Measurements from ENCODE around the gene OR1L8. TPM values are rescaled to one million over a fixed set of nuclear protein-coding genes. Genes with fewer than 3 reads are reported as not detected.
"Not testable (repeated sequence)": the region's sequence is repeated elsewhere in the genome, so short reads cannot be mapped to it uniquely, and the experiment has no call there.

Gene OR1L8
- polyA plus RNA-seq (ENCODE audit: insufficient read length in 3 of 3), result under 1 TPM; 0.11 to 0.18 (median 0.14) TPM

GRCh38 chr9:122583284-122583683 is at the start of gene OR1L8:
Gene OR1L8 (minus strand): TSS chr9:122583384. CDS start chr9:122568477, 14,907 bp downstream.
- DNase-seq (ENCODE audit: low read depth in 3 of 3, low spot score in 2 of 3), result not testable (repeated sequence)

GRCh38 chr9:122619996-122620395 is 36.8 kb upstream of the OR1L8 start:
- DNase-seq (ENCODE audit: low read depth in 3 of 3, low spot score in 2 of 3), result no peak

- DNase-seq (ENCODE audit: low read depth in 3 of 3, low spot score in 2 of 3), result no peak
Observed at GRCh38 chr9:122614362-122614761, 31.2 kb upstream of the OR1L8 start, which contains the start of gene OR1Q1. Gene OR1Q1 (plus strand): TSS chr9:122614738. CDS start chr9:122614738, 0 bp downstream.

- no peak for DNase-seq (ENCODE audit: low read depth in 3 of 3, low spot score in 2 of 3)
Observed at GRCh38 chr9:122609804-122610203, 26.6 kb upstream of the OR1L8 start.

GRCh38 chr9:122606587-122606986 is 23.4 kb upstream of the OR1L8 start:
- DNase-seq (ENCODE audit: low read depth in 3 of 3, low spot score in 2 of 3), result no peak

- no peak for DNase-seq (ENCODE audit: low read depth in 3 of 3, low spot score in 2 of 3)
Observed at GRCh38 chr9:122605691-122606090, 22.5 kb upstream of the OR1L8 start.

GRCh38 chr9:122580360-122580759 is 2.8 kb downstream of the OR1L8 start:
- no peak for DNase-seq (ENCODE audit: low read depth in 3 of 3, low spot score in 2 of 3)

- DNase-seq (ENCODE audit: low read depth in 3 of 3, low spot score in 2 of 3), result no peak
Observed at GRCh38 chr9:122579874-122580273, 3.3 kb downstream of the OR1L8 start.

- DNase-seq (ENCODE audit: low read depth in 3 of 3, low spot score in 2 of 3), result no peak
Observed at GRCh38 chr9:122572456-122572855, 10.7 kb downstream of the OR1L8 start.

GRCh38 chr9:122567901-122568300 is 15.3 kb downstream of the OR1L8 start:
- DNase-seq (ENCODE audit: low read depth in 3 of 3, low spot score in 2 of 3), result no peak

GRCh38 chr9:122562134-122562760 is 20.9 kb downstream of the OR1L8 start:
- DNase-seq (ENCODE audit: low read depth in 3 of 3, low spot score in 2 of 3), result no peak

GRCh38 chr9:122561446-122561845 is 21.7 kb downstream of the OR1L8 start:
- no peak for DNase-seq (ENCODE audit: low read depth in 3 of 3, low spot score in 2 of 3)

GRCh38 chr9:122552812-122553211 is 30.4 kb downstream of the OR1L8 start, which contains the start of gene OR1N2:
Gene OR1N2 (plus strand): TSS chr9:122553112. CDS start chr9:122553212, 100 bp downstream.
- DNase-seq (ENCODE audit: low read depth in 3 of 3, low spot score in 2 of 3), result no peak

GRCh38 chr9:122551371-122551770 is 31.8 kb downstream of the OR1L8 start:
- DNase-seq (ENCODE audit: low read depth in 3 of 3, low spot score in 2 of 3), result no peak

- DNase-seq (ENCODE audit: low read depth in 3 of 3, low spot score in 2 of 3), result no peak
Observed at GRCh38 chr9:122546196-122546595, 37.0 kb downstream of the OR1L8 start.

GRCh38 chr9:122538757-122539156 is 44.4 kb downstream of the OR1L8 start:
- DNase-seq (ENCODE audit: low read depth in 3 of 3, low spot score in 2 of 3), result no peak

GRCh38 chr9:122537066-122537465 is 46.1 kb downstream of the OR1L8 start:
- not testable (repeated sequence) for DNase-seq (ENCODE audit: low read depth in 3 of 3, low spot score in 2 of 3)

GRCh38 chr9:122536134-122536533 is 47.0 kb downstream of the OR1L8 start:
- DNase-seq (ENCODE audit: low read depth in 3 of 3, low spot score in 2 of 3), result no peak

- DNase-seq (ENCODE audit: low read depth in 3 of 3, low spot score in 2 of 3), result not testable (repeated sequence)
Observed at GRCh38 chr9:122531157-122531556, 52.0 kb downstream of the OR1L8 start.

GRCh38 chr9:122527193-122527592 is 56.0 kb downstream of the OR1L8 start, which contains the start of gene OR1N1:
Gene OR1N1 (minus strand): TSS chr9:122527293. CDS start chr9:122527293, 0 bp downstream.
- DNase-seq (ENCODE audit: low read depth in 3 of 3, low spot score in 2 of 3), result no peak

GRCh38 chr9:122526602-122527001 is 56.6 kb downstream of the OR1L8 start:
- DNase-seq (ENCODE audit: low read depth in 3 of 3, low spot score in 2 of 3), result no peak

- DNase-seq (ENCODE audit: low read depth in 3 of 3, low spot score in 2 of 3), result no peak
Observed at GRCh38 chr9:122519376-122519775, 63.8 kb downstream of the OR1L8 start.
